GM21447 (cell line): ENCODE data around the gene ABHD12.
A peak's percentile ranks its signal among the peaks of the same experiment; 100 is the strongest.
"Not testable (repeated sequence)": the region's sequence is repeated elsewhere in the genome, so short reads cannot be mapped to it uniquely, and the experiment has no call there.

ENCODE experiments used
- ATAC-seq: cut with Tn5 transposase; IDR thresholded peaks from one replicate; pipeline ENCODE4 v1.9.1; 2021; ENCODE audit not compliant: unreplicated experiment

Gene ABHD12

DNA sequence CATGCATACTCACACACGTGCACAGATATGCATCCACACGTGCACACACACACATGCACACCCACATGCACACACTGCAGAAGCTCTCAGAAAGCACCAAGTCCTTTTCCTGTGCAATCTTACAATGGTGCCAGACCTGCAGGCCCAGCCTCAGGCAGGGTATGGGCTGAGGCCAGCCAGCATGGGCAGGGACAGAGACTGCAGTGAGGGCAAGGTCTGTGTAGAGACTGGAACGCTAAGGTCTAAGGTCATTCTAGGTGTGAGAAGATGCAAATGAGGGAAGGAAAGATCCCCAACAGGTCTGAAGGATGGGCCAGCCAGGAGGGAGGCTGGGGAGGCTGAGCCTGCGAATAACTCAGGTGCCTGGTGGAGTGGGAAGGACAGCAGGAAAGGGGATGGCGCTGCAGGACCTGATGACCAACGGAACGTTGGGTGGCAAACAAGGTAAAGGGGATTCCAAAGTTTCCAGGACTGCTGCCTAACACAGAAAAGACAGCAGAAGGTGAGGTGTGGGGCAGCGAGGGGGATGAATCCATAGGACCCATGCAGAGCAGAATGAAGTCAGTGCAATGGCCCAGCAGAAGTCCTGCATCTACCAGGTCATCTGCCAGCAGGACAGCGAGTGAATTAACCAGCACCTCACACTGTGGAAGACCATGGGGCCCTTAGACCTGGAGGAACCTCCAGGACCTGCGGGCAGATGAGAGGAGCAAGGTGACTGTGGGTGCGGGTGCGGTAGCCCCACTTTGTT, 67.0 kb downstream of the ABHD12 start:
- no peak for ATAC-seq

DNA sequence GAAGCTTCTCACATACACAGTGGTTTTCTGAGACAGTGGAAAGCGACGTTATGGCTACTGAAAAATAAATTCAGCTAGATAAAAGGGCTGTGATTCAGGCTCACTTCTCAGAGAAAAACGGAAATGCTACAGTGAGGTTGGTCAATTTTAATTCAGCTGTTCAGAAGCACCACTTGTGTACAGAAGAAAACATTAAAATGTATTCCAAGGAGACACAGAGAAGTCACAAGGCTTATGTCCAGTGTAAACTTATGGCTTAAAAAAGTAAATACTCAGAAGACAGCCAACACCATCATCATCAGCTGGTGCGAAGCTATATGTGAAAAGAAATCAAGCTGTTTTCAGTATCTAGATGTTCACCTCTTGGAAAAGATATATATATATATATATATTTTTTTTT, 68.6 kb downstream of the ABHD12 start:
- no peak for ATAC-seq

DNA sequence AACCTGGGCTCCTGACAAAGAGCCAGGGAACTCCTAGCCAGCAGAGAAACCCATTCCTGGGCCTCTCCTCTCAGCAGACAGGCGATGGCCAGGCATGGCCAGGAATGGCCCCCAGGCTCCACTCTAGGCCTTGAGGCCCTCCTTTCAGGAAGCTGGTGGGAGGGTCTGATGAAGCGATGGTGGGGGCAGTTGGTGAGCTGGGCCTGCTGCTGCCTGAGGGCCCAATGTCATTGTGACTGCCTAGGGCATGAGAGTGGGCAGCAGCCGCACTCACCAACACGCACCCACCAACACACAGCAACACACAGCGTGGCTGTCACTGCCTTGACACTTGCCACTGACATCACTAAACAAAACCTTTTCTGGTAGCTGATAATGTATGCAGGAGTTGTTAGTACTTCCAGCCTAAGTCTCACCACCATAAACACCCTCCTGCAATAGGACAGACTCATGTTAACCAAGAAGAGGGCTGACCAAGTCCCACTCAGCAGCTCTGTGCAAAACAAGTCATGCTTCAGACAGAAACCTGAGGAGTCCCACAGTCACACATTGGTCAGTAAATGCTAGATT, 69.3 kb downstream of the ABHD12 start:
- ATAC-seq: no peak

DNA sequence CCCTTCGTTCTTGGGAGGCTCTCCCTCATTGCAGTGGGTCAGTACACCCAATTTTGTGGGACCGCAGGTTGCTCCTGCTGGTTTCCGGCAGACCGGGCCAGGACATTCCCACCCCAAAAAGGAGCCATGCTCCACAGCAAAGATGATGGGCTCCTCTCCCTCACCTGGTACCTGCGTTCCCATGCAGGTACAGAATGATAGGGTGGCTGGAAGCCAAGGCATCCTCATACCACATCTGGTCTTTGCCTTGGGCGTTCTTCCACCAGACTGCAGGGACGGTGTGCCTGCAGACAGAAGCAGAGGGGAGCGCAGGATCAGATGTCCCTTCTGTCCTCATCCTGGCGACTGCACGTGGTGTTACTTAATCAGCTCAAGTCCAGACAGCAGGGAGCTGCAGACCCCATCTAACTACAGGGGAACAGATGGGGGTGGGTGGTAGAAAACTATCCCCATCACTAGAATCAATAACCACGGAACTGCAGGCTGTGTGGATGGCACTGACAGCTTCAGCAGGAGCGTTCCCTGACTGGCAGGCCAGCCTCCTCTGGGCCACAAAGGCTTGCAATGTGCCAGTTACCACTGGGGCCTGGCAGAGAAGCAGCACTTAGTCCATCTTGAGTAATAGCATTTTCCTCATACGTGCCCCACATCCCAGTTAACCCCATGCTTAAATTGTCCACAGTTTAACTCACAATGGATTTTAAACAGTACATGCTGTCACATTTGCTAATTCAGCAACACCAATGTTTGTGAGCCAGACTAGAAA, 70.4 kb downstream of the ABHD12 start:
- ATAC-seq: no peak

DNA sequence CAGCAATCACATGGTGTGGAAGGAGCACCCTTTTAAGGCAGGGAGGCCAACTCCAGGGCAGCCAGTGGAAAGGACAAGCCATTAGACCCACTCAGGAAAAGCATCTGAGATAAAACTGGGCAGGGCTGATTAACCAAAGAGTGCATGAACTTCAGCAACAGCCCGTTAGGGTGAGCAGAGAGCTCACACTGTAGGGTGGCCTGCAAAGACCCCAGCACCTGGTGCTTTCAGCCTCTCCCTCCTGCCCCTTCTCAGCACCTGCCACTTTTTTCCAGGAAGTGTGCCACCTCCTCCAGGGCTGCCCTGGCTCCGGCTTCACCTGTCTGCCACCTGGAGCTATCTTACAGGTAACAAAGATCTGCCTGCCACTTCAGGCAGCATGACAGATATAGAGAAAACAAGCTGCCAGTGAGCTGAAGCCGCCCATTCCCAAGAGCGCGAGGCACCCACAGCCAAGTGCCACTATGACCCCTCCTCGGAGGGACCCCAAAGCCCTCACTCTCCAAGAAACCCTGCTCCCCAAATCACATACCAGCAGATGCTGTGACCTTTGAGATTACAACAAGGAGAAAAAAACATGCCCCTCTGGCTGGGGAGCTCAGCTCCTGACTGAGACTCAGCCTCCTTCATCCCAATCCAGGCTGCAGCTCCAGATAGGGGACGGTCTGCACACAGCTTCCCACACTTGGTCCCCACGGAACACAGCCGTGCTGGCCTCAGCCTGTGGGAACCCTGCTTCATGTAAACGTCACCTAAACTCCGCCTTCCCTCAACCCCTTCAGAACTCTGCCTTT, 71.2 kb downstream of the ABHD12 start:
- ATAC-seq: no peak

GRCh38 chr20:25318471-25319240, 72.0 kb downstream of the ABHD12 start:
- peak; percentile 91 for ATAC-seq

DNA sequence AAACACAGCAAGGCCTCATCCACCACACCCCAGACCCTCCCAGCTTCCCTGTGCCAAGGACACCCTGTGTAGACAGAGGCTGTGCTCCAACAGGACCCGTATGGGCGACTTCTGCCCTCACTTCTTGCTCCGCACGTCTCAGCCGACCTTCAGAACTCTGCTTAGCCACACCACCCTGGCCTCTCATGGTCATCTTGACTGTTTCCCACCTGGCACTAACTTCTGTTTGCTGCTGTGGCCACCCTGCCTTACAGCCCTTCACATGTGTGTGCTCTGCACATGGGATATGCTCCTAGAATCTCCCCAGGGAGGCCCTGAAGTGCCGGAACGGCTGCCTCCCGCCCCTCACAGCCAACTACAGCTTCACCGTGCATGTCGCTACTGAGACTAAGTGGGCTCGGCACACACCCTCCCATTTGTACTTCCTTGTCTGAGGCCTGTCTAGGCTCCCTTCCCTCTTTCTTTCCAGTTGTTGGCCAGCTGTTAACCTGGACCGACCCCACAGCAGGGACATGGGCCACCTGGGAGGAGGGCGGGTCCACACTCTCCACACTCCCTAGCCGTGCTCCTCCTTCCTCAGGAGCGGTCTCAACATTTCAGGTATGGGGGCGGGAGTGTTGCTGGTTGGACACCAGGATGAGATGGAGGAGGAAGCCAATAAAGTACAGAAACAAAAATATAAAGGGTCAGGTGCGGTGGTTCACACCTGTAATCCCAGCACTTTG, 73.1 kb downstream of the ABHD12 start:
- no peak for ATAC-seq

DNA sequence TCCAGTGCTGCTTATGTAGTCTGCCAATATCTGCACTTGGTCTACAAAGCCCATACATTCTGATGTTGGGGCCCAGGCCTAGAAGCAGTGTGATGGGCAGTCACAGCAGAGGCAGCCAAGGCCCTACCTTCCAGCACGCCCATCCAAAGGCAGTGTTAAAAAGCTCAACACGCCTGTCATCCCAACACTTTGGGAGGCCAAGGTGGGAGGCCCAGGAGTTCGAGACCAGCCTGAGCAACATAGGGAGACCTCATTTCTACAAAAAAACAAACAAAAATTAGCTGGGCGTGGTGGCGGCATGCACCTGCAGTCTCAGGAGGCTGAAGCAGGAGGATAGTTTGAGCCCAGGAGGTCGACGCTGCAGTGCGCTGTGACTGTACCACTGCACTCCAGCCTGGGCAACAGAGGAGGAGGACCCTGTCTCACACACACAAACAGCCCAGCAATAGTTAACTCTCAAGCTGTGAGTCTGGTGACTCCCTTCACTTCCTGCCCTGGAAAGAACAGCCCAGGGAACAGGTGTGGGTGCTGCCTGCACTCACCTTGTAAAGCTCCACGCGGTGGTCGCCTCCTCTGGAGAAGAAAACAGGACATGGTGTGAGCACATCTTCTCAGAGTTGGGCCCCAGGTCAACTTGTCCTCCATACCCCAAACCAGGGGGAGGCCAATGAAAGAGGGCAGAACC, 74.0 kb downstream of the ABHD12 start:
- ATAC-seq: no peak

GRCh38 chr20:25315418-25316210, 75.0 kb downstream of the ABHD12 start:
- ATAC-seq: no peak

DNA sequence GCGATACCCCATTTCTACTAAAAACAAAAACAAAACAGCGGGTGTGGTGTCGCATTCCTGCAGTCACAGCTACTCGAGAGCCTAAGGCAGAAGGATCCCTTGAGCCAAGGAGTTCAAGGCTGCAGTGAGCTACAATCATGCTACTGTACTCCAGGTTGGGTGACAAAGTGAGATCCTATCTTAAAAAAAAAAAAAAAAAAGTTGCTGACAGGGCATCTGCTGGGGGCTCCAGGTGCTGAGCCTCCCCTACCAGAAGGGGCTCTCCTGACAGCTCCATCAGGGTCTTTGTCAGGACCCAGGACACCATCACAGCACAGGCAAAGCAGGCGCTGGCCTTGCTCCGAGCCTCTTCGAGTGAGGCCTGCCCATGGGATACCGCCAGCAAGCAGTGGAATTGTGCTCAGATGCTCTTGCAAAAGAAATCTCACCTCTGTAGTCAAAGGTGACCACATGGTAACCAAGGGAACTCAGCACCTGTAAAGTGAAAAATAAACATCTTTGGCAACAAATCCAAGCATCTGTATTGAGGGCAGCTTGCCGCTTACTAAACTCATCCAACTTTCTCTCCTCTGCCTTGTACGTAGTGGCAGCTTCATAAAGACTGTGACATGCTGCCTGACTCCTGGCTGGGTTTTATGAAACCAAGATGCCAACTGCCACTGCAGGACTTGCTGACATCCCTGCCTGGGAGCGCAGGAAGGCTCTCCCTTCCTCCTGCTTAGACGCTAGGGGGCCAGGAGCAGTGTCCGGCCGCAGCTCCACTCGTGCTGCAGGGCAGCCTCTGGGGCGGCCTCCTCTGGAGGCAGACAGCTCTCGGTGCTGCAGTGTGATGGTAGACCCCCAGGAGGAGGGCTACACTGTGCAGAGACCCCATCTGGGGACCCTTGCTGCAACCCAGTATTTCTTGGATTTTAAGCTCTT, 75.9 kb downstream of the ABHD12 start:
- ATAC-seq: no peak

- ATAC-seq: no peak
Measured at GRCh38 chr20:25313593-25313992, 77.0 kb downstream of the ABHD12 start.

DNA sequence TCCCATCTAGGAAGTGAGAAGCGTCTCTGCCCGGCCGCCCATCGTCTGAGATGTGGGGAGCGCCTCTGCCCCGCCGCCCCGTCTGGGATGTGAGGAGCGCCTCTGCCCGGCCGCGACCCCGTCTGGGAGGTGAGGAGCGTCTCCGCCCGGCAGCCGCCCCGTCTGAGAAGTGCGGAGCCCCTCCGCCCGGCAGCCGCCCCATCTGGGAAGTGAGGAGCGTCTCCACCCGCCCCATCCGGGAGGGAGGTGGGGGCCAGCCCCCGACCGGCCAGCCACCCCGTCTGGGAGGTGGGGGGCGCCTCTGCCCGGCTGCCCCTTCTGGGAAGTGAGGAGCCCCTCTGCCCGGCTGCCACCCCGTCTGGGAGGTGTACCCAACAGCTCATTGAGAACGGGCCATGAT, 77.9 kb downstream of the ABHD12 start:
- not testable (repeated sequence) for ATAC-seq

GRCh38 chr20:25310921-25311728, 79.5 kb downstream of the ABHD12 start:
- ATAC-seq: no peak

- ATAC-seq: peak; percentile 94
Measured at GRCh38 chr20:25310268-25310920, 80.2 kb downstream of the ABHD12 start.

DNA sequence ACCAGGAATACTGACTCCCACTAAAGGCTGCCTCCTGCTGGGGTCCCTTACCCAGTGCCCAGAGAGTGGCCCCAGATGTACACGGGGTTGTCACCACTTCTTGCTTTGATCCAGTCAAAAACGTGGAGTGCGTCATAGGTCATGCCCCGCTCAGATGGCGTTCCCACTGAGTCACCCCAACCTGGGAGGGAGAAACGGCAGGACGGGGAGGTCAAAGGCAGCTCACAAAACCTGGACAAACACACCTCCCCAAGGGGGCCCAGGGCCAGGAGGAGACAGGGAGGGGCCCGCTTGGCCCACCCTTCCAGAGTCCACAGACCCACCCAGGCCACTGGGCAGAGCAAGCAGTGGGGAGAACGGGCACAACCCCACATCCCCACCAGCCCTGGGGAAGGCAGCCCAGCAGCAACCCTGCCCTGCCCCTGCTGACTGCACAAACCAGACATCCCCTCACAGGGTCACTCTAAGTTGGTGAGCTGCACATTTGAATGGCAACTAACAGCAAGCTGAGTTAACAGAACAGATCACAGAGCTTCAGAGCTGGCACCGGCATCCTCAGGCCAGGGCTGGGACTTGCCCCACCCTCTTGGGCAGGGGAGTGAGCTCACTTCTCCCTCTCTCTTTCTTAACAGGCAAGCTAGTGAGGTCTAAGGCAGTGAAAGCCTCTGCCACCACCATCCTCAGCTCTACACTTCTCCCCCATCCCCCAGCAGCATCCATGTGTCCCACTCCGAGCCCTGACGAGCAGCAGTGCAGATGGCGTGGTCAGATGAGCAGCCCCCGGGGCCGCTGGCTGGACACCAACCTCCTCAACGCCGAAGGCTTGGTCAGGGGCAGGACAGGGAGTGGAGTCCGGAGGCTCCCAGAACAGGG, 81.0 kb downstream of the ABHD12 start:
- no peak for ATAC-seq
